ENCODE results near the gene SYP. TPM values are rescaled to one million over a fixed set of nuclear protein-coding genes. Genes with fewer than 3 reads are reported as not detected.

The SYP gene
- polyA plus RNA-seq, 4 donors, result 1.5 to 3.1 (median 2.3) TPM

DNA sequence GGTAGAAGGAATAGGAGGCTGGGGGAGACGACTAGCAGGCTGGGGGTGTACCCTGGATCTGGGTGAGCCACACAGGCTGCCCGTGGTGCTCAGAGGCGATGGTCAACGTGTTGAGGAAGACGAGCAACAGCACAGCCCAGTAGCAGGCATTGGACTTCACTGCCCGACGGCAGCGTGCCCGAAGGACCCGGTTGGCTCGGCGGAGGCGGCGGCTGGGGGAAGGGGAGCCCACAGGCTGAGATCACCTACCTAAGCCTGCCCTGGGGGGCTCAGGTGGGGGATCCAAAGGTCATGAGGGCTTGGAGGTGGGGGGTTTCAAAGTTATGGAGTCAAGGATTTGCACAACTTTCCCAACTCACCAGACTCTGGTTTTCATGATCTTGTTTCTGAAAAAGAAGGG lies 25.9 kb upstream of the SYP start:
- no peak for DNase-seq (ENCODE audit: low read depth in 4 of 4, low spot score in 3 of 4)

DNA sequence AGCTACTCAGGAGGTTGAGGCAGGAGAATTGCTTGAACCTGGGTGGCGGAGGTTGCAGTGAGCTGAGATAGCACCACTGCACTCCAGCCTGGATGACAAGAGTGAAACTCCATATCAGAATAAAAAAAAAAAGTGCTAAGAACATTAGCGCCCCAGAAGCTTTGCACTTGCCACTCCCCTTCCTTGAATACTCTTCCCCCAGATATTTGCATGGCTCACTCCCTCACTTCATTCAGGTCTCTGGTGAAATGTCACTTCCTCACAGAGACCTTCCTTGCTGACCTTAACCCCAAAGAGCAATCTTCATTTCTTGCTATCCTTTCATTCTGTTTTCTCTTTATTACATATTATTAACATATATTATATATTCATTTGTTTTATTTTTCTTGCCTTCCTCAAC lies 21.9 kb upstream of the SYP start:
- DNase-seq (ENCODE audit: low read depth in 4 of 4, low spot score in 3 of 4), result no peak

DNA sequence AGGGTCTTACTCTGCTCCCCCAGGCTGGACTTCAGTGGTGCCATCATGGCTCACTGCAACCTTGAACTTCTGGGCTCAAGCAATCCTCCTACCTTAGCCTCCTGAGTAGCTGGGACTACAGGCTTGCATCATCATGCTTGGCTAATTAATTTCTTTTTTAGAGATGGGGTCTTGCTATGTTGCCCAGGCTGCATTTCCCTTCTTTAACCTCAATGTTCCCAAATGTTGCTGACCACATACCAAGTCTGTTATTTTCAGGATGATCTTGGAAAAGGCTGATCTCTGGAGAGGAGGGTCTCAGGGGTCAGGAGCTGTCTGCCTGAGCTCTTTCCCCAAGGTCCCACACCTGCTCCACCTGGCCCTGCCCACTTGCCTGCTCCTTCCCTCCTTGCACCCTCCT lies 20.1 kb upstream of the SYP start:
- DNase-seq (ENCODE audit: low read depth in 4 of 4, low spot score in 3 of 4), result no peak

DNA sequence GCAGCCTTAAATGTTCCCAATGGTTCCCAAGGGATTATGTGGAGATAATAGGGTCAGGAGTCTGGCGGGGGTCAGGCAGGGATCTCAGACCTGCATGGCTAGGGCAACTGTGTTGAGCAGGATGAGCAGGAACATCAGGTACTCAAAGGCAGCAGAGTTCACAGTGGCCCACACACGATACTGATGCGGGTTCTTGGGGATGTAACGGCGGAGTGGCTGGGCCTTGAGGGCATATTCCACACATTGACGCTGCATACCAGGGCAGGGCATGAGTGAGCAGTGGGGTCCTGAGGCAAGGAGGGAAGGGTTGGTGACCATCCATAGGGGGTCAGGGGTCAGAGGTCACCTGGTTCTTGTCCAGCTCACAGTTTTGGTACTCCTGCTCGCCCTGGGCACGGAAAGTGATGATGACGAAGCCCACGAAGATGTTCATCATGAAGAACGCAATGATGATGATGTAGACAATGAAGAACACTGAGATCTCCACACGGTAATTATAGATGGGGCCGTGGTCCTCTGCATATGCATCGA lies 15.1 kb upstream of the SYP start:
- no peak for DNase-seq (ENCODE audit: low read depth in 4 of 4, low spot score in 3 of 4)

DNA sequence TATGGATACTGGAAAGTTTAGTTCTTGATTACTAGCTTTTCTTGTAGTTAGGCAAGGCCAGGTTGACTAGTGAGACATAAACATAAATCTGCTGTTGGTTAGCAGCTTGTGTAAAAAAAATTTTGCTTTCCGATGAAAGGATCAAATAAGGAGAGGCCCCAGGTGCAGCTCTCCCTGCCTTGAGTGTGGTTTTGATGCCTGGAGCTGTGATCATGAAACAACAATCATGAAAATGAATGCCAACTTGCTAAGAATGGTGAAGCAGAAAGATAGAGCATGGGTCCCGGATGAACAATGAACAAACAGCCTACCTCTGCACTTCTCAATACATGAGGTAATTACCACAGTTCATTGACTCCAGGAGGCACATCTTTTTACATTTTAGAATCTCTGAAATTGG lies 14.4 kb upstream of the SYP start:
- DNase-seq (ENCODE audit: low read depth in 4 of 4, low spot score in 3 of 4), result no peak

DNA sequence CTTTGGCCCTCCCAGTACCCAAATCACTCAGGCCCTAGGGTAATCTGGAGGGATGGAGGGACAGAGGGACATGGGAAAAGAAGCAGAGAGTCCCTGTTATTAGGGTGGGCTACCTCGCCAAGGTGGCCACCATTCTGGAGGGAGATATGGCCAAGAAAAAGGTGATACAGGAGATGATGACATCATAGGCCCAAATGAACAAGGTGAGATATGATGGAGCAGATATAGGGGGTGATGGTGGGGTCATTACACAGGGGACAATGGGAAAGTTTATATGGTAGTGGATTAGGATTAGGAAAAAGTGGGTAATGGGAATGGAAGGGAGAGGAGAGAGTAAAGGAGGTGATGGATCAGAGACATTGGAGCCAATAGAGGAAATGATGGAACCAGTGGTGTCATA lies 12.9 kb upstream of the SYP start:
- no peak for DNase-seq (ENCODE audit: low read depth in 4 of 4, low spot score in 3 of 4)

DNA sequence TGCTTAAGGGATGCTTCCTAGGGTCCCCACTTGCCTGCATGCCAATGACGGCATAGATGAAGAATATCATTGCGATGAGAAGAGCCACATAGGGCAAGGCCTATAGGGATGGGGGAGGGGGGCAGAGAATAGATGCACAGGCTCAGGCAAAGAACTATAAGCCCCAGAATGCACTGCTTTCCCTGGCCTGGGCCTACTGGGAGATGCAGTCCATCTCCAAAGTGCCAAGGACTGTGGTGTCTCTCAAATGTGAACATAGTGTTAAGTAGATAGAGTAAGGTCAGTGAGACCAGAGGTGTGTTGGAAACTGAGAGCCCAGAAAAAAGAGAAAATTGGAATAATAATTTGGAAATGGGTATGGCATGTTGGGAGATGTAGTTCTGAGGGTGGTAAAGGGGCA lies 12.2 kb upstream of the SYP start:
- DNase-seq (ENCODE audit: low read depth in 4 of 4, low spot score in 3 of 4), result no peak

DNA sequence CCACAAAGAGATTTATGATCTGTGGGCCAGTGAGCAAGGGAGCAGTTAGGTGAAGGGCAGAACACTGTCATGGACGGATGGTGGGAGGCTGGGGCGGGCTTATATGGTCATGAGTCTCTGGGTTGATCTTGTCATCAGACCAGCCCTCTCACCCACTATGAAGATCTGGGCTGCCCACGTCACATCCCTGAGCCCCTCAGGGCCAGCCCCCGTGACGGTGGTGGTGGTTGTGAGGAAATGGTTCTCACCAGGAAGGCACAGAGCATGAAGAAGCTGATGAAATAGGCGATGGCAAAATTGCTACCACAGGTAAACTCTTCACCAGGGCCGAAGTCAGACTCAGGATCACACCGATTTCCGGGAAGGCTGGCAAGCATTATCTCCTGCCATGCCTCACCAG lies 11.1 kb upstream of the SYP start:
- no peak for DNase-seq (ENCODE audit: low read depth in 4 of 4, low spot score in 3 of 4)

DNA sequence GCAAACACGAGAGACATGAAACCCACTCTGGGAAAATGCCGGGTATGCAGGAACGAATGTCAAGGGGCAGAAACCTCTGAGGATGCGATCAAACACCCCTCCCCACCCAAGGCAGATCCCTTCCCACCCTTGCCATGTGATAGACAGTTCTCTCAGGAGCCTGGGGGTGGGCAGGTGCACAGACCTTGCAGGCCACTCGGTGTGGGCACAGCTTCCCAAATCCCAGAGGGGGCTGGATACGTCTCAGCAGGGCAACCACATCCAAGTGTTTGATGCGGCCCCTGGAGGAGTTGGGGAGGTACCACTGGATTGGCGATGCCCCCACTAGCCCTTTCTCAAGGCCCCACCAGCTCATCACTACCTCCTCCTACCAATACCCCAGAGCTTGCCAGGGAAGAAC lies 10.4 kb upstream of the SYP start:
- no peak for DNase-seq (ENCODE audit: low read depth in 4 of 4, low spot score in 3 of 4)

DNA sequence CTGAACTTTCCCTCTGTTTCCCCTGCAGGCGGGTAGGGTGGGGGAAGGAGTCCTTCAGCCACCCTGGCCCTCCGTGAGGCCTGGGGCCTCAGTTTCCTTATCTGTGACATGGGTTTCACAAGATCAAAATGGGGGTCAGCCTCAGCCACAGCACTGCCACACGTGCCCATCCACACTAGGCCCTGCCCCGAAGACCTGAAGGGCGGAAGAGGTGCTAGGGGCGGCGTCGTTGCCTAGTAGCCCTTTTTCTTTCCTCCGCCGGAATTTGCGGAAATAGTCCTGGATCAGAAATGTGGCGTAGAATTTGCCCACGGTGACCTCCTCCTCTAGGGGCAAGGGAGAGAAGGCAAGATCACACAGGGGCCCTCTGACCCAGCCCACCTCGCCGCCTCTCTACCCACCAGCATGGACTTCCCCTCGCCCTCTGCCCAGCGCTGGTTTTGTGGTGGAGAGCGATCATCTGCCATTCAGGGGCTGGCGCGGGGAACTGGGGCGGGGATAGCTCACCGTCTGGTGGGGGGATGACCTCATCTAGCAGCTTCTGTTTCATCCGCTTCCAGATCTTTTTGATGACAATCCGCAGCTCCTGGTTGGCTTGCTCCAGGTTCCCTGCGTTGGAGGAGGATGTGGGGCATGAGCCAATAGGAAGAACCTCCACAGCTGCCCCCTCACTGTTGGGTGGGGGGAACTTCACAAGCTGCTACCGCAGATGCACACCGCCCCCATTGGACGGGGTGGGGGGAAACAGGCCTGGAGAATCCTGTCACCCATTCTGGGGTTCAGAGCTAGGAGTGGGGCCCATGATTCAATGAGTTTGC lies 9.7 kb upstream of the SYP start:
- no peak for DNase-seq (ENCODE audit: low read depth in 4 of 4, low spot score in 3 of 4)

DNA sequence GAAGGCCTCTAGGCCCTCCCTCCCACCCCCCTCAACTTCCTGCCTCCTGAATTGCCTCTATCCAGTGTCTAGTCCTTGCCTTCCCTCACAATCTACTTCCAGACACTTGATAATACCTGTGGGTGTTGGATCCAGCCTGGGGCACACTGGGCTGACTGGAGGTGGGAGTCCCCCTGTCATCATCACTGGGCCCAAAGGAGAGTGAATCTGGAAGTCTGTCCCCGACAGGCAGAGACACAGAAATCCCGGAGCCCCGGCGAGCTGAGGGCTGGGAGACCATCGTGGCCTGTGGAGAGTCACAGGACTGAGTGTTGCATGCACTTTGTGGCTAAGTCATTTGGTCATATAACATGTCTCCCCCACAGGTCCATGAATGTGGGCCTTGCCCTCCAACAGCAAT lies 8.4 kb upstream of the SYP start:
- no peak for DNase-seq (ENCODE audit: low read depth in 4 of 4, low spot score in 3 of 4)

DNA sequence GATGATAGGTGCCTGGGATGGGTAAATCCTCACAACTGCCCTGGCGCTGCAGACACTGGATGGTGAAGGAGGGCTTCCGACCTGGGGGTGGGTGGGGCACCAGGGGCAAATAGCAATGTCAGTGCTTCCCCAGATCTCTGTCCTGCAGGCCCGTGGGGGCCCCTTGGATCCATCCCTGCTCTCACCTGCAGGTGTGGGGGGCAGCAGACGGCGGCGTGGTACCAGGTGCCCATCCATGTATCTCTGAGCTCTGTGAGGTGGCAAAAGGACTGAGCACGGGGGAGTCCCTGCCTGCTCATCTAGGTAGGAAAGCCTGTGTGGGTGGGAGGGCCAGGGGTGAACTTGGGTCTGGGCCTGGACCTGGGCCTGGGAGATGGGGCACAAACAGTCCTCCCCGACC lies 6.5 kb upstream of the SYP start:
- DNase-seq (ENCODE audit: low read depth in 4 of 4, low spot score in 3 of 4), result no peak

DNA sequence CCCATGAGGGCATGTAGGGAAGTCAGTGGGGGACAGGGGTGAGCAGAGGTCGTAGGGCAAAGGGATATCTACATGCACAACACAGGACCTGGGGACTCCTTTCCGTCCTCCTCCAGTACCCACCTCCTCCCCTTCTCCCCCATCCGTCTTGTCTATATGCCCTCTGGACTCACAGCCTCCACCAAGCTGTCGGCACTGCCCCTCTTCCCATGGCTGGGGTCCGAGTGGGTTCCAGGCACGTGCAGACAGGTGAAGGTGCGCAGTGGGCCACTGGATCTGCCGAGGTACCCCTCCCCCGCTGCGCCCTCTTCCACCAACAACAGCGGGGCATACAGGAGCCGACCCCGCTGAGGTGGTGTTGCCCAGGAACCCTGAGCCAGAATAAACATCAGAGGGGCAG lies 5.5 kb upstream of the SYP start:
- DNase-seq (ENCODE audit: low read depth in 4 of 4, low spot score in 3 of 4), result no peak

DNA sequence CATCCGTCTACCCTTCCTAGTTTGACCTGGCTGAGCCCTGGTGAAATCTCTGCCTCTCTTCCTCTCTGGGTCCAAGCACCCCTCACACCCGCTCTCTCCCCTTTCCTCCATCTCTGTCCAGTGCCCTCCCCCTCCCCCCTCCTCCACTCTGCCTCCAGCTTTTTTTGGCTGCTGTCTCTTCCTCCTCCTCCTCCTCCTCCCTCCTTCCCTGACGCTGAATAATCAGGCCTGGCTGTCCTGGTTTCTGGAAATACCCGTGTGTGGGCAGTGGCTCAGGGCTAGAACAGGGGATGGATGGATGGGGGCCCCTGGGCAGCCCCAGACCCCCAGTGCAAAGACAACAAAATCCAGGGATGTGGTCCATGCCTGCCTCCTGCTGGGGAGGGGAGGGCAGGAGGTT lies 4.7 kb upstream of the SYP start:
- no peak for DNase-seq (ENCODE audit: low read depth in 4 of 4, low spot score in 3 of 4)

DNA sequence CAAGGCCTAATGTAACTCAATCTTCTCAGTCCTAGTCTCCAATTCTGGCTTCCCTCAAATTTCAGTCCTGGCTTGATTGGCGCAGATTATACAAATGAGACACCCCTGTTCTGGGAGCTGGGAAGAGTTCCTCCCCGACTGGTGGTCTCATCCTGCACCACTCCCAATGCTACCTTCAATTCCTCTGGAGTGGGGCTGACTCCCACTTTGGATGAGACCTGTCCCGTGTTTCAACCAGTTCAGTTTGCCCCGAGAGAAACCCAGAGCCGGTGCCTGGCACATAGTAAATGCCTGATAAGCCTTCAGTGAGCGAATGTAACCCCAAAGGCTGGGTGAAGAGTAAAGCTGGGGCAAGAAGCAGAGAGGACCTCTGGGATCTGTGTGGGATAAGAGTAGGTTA lies 4.0 kb upstream of the SYP start:
- DNase-seq (ENCODE audit: low read depth in 4 of 4, low spot score in 3 of 4), result no peak

DNA sequence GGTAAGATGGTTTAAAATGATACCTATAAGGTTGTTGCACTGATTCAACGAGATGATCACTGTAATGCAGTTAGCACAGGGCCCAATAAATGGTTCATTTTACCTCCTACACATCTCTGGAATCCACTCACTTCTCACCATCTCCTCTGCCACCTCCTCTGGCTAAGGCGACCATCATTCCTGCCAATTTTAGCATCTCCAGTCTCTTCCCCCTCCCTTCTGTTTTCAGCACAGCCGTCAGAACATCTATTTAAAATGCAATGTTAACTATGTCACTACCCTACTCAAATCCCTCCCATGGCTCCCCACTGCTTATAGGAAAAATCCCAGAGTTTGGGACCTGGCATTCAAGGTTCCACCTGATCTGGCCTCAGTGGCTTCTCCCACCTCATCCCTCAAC lies 3.5 kb upstream of the SYP start:
- no peak for DNase-seq (ENCODE audit: low read depth in 4 of 4, low spot score in 3 of 4)

DNA sequence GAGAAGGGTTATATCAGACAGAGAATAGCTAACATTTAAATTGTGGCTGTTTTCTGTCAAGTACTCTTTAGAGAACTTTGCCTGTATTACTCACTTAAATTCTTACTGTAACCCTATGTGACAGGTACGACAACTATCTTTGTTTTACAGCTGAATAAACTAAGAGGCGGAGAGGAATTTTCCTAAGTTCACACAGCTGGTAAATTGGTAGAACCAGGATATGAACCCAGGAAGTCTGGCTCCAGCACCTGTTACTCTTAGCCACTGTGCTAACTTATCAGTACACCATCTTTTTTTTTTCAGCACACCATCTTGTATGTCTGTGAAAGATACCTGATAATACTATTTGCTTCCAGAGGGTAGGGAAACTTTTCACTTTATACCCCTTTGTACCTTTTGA lies 2.0 kb upstream of the SYP start:
- no peak for DNase-seq (ENCODE audit: low read depth in 4 of 4, low spot score in 3 of 4)

DNA sequence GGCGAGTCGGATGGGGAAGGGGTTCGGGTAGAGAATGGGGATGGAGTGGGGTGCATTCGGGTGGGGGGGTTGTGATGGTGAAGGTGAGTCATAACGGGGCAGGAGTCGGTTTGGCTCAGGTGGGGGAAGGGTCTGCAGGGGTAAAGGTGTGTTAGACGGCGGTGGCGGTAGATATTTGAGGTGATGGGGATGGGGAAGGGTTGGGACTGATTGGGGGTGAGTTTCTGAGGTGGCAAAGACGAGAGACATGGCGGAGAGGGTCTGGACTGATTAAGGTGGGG lies 738 bp downstream of the SYP start:
- no peak for DNase-seq (ENCODE audit: low read depth in 4 of 4, low spot score in 3 of 4)

DNA sequence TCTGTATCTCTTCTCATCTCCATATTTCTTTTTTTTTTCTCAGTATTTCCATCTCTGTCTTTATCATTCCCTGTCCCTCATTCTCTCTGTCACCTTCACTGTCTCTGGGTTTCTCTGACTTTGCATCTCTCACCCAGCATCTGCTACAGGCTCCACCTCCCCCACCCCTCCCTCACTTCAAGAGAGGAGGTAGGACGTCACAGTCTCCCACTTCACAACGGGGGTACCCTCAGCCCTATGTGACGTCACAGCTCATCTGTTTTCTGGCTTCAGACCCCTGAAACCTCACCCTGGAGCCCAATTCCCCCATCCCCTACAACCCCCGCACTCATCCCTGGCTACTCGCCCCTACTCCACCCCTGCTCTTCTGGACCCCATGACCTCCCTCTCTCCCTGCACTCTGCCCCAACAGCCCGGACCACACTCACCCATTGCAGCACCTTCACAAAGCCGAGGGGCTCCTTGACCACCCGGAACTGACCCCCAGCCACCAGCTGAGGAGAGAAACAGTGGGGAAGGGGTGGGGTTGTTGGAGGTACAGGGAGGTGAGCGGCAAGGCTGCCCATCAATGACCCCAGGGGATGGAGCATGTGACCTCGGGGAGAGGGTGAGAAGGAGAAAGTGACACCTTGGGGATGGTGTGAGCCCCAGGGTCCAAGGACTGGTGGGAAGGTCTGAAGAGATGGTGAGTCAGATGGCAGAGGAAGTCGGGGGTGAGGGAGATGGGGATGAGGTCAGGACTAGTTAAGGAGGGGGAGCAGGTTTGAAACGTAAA lies 1.3 kb downstream of the SYP start:
- no peak for DNase-seq (ENCODE audit: low read depth in 4 of 4, low spot score in 3 of 4)

DNA sequence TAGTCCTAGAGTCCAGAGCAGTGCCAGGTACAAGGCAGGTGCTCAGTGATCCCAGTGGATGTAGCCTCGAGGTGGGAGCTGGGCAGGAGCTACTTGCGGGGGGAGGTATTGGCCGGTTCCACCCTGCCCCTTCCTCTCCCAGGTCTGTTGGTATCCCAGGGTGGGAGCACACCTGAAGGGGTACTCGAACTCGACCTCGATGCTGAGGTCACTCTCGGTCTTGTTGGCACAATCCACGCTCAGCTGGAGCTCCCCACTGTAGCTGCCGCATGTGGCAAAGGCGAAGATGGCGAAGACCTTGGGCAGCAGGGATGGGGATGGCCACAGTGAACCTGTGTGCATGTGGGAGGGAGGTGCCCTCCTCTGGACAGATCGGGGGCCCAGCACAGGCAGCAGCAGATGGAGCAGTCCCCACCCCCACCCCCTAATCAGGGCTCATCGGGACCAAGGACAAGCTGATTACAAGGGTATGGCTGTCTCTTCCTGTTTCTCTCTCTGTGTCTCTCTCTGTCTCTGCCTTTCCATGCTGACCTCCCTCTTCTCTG lies 2.4 kb downstream of the SYP start:
- DNase-seq (ENCODE audit: low read depth in 4 of 4, low spot score in 3 of 4), result no peak

DNA sequence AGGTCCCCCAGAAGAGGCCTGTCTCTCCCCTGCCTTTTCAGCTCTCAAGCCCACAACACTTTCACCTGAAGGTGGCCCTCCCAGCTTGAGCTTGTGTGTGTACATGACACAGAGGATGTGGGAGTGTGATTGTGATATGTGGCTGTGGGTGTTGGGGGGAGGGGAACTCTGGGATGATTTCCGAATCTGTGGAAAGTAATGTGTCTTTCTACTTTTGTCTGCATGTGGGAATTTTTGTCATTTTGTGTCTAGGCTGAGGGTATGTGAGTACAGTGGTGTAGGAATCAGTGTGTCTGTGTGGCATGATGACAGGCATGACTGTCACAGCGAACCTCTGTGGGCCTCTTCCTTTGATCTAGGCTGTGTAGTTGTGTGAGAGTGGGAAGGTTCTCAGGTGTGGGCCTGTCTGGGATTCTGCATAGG lies 6.4 kb downstream of the SYP start:
- no peak for DNase-seq (ENCODE audit: low read depth in 4 of 4, low spot score in 3 of 4)

DNA sequence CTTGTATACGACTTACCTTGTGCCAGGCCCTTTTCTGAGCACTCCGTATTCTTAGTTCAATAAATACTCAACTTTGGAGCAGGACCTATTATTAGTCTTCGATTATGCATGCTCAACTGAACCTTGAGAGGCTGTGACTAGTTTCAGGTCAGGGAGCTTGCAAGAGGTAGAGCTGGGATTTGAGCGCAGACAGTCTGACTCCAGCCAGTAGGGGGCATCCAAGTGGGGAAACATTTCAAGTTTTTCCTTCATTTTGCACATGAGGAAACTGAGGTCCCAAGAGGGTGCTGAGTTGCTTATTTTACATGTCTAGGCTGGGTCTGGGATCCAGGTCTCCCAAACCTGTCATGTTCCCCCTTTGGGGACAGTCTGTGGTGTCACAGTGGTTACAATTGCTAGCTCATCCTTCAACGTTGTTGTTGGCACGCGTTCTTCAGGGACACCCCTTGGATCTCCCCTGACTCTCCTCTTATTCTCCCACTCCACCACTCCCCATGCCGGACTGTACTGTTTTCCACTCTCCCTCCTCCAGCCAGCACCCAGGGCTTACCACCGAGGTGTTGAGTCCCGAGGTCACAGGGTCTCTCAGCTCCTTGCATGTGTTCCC lies 7.2 kb downstream of the SYP start:
- no peak for DNase-seq (ENCODE audit: low read depth in 4 of 4, low spot score in 3 of 4)

All from right renal pelvis (tissue), 4 donors.